HepG2 (cell line): ENCODE measurements around the gene GANC. TPM values are rescaled to one million over a fixed set of nuclear protein-coding genes. Genes with fewer than 3 reads are reported as not detected.

ENCODE experiments used
- ATAC-seq: fragments of 200-7000 bp; cut with Tn5 transposase; 3 replicates; pipeline ENCODE4 v1.9.1; 2020; ENCODE audit warnings: mild to moderate bottlenecking, moderate library complexity
- BruUV-seq: library from RNA; stranded (reverse); fragments of 400-500 nt; replicated peaks from 2 replicates; lab custom pipeline; 2021; lab: Mats Ljungman, UMichigan
- CTCF ChIA-PET: fragments of 300-600 bp; formaldehyde crosslinking; extraction: SDS; loops from one replicate; lab custom pipeline; 2021; ENCODE audit warnings: low total read pairs, inconsistent platforms, low intra/inter-chr PET ratio; lab: Yijun Ruan, JAX
- POLR2A ChIA-PET: fragments of 350-600 bp; sonication (Branson Sonifier 250); formaldehyde crosslinking; loops from one replicate; lab custom pipeline; 2020; ENCODE audit warnings: antibody characterized with exemption, inconsistent platforms; lab: Yijun Ruan, JAX
- DNase-seq: peaks from one replicate; pipeline ENCODE4 v3.0.0-alpha.2; 2015; ENCODE audit warnings: low spot score
- FAIRE-seq: peaks from 3 replicates; lab custom pipeline; 2011; peaks lifted over from hg19 to GRCh38; lab: Jason Lieb, UNC
- H2AFZ ChIP-seq: one replicate; pipeline ENCODE4 v1.6.1; 2011; ENCODE audit warnings: low read length, inconsistent platforms
- H3K27ac ChIP-seq: fragments of 300-600 bp; 3 replicates; pipeline ENCODE4 v1.8.0; 2011; ENCODE audit warnings: mixed run types, mild to moderate bottlenecking, mixed read lengths, low read length, inconsistent platforms; ENCODE audit not compliant: insufficient read depth; ENCODE audit errors: extremely low read length
- H3K27me3 ChIP-seq, 2 experiments: fragments of 200-600 bp in 1 of 2; 2 replicates in 1 of 2; 3 replicates in 1 of 2; pipeline versions ENCODE4 v1.6.0 to v1.8.0; 2011; ENCODE audit warnings: low read length in 2 of 2, mild to moderate bottlenecking in 2 of 2, moderate library complexity in 2 of 2, inconsistent platforms in 1 of 2; ENCODE audit not compliant: insufficient read depth in 2 of 2, control insufficient read depth in 1 of 2
- H3K36me3 ChIP-seq, 2 experiments: fragments of 200-600 bp in 1 of 2; replicated peaks in 1 of 2; 2 replicates in 1 of 2; 3 replicates in 1 of 2; pipeline versions ENCODE4 v1.5.1 to v1.8.0; 2011; ENCODE audit warnings: low read length in 2 of 2, inconsistent platforms in 1 of 2; ENCODE audit not compliant: insufficient read depth in 2 of 2, control insufficient read depth in 1 of 2
- H3K4me1 ChIP-seq: 2 replicates; pipeline ENCODE4 v1.5.1; 2012; ENCODE audit warnings: low read length, inconsistent platforms; ENCODE audit not compliant: insufficient read depth
- H3K4me2 ChIP-seq: 2 replicates; pipeline ENCODE4 v1.6.0; 2011; ENCODE audit warnings: low read depth, low read length, inconsistent platforms
- H3K4me3 ChIP-seq, 3 experiments: fragments of 200-600 bp in 1 of 3; sonication (generic), shearing (Covaris generic) in 1 of 3; replicated peaks in 1 of 3; 2 replicates each; pipeline ENCODE4 v1.5.1; 2011 to 2016; ENCODE audit warnings: low read length in 3 of 3, inconsistent platforms in 2 of 3, low read depth in 2 of 3, mild to moderate bottlenecking in 2 of 3, control low read depth in 1 of 3, mixed read lengths in 1 of 3; ENCODE audit not compliant: insufficient read depth in 1 of 3
- H3K79me2 ChIP-seq: one replicate; pipeline ENCODE4 v1.6.1; 2011; ENCODE audit warnings: low read length, inconsistent platforms; ENCODE audit not compliant: insufficient read depth
- H3K9ac ChIP-seq: 2 replicates; pipeline ENCODE4 v1.6.0; 2011; ENCODE audit warnings: mild to moderate bottlenecking, low read depth, low read length, inconsistent platforms; ENCODE audit not compliant: insufficient read depth
- H3K9me3 ChIP-seq: 2 replicates; pipeline ENCODE4 v1.5.1; 2012; ENCODE audit warnings: mild to moderate bottlenecking, low read length
- H4K20me1 ChIP-seq: 2 replicates; pipeline ENCODE4 v1.6.0; 2011; ENCODE audit warnings: inconsistent platforms, mild to moderate bottlenecking, low read length, moderate library complexity; ENCODE audit not compliant: insufficient read depth
- ATF7 ChIP-seq, 2 experiments: fragments of 450-650 bp in 1 of 2; sonication (generic) in 1 of 2; formaldehyde crosslinking in 1 of 2; IDR thresholded peaks; 2 replicates each; pipeline versions ENCODE4 v1.4.0 to v1.6.1; 2016 to 2020; ENCODE audit warnings: antibody characterized with exemption in 1 of 2, mild to moderate bottlenecking in 1 of 2, missing genetic modification reagents in 1 of 2
- GLI4 ChIP-seq: sonication (generic); formaldehyde crosslinking; IDR thresholded peaks from 2 replicates; pipeline ENCODE4 v1.5.1; 2020; ENCODE audit warnings: missing genetic modification reagents, mild to moderate bottlenecking, moderate library complexity, borderline replicate concordance
- HNRNPH1 ChIP-seq: fragments of 200-400 bp; formaldehyde crosslinking; optimal IDR thresholded peaks from 2 replicates; pipeline ENCODE3; 2017; ENCODE audit warnings: mild to moderate bottlenecking, low read depth, low read length
- HOXA5 ChIP-seq: sonication (generic); formaldehyde crosslinking; IDR thresholded peaks from 2 replicates; pipeline ENCODE4 v1.4.0; 2020; ENCODE audit warnings: missing genetic modification reagents
- MED13 ChIP-seq: sonication (generic); formaldehyde crosslinking; IDR thresholded peaks from 2 replicates; pipeline ENCODE4 v1.5.0; 2020; ENCODE audit warnings: missing genetic modification reagents
- RXRB ChIP-seq: IDR thresholded peaks from 2 replicates; pipeline ENCODE4 v1.6.1; 2016; ENCODE audit warnings: borderline replicate concordance, missing genetic modification reagents, missing compliant biosample characterization
- SMARCE1 ChIP-seq: fragments of 450-650 bp; IDR thresholded peaks from 2 replicates; pipeline ENCODE4 v1.6.1; 2017; ENCODE audit warnings: borderline replicate concordance
- TGIF2 ChIP-seq: IDR thresholded peaks from 2 replicates; pipeline ENCODE4 v1.6.1; 2016; ENCODE audit warnings: control low read depth, missing compliant biosample characterization
- THAP11 ChIP-seq: IDR thresholded peaks from 2 replicates; pipeline ENCODE4 v1.6.1; 2016; ENCODE audit warnings: missing biosample characterization, missing genetic modification reagents
- ZNF33B ChIP-seq: sonication (generic); formaldehyde crosslinking; IDR thresholded peaks from 2 replicates; pipeline ENCODE4 v1.5.1; 2020; ENCODE audit warnings: mild to moderate bottlenecking, missing genetic modification reagents
- ZNF451 ChIP-seq: sonication (generic); formaldehyde crosslinking; IDR thresholded peaks from 2 replicates; pipeline ENCODE4 v1.5.0; 2020; ENCODE audit warnings: mild to moderate bottlenecking, missing genetic modification reagents
- ZNF841 ChIP-seq: sonication (generic); formaldehyde crosslinking; IDR thresholded peaks from 2 replicates; pipeline ENCODE4 v1.8.1; 2023; ENCODE audit warnings: missing genetic modification reagents, borderline replicate concordance
- WGBS: methylation state at CpG from one replicate; pipeline ENCODE4 v1.1.6; 2017; ENCODE audit warnings: low lambda C conversion rate; 5-methylcytosine and 5-hydroxymethylcytosine counted together
- in situ Hi-C: cut with HindIII; loops from 2 replicates; pipeline ENCODE4 v1.10.0; 2017; ENCODE audit warnings: low pct_unique_long_range_greater_than_20kb; ENCODE audit not compliant: extremely low pct_ligation_motif_present
- intact Hi-C: fragments of 100-400 bp; cut with micrococcal nuclease; formaldehyde crosslinking; loops from one replicate; pipeline ENCODE4 v1.10.0; 2022; ENCODE audit not compliant: unreplicated experiment
- polyA plus RNA-seq, 8 experiments: library from polyadenylated mRNA; depleted of rRNA in 3 of 8; stranded (reverse) in 7 of 8; unstranded in 1 of 8; fragments of >200 nt; fragmentation: Illumina TruSeq in 4 of 8; extraction: Trizol in 4 of 8; gene quantifications; 2 replicates each; pipeline versions ENCODE4 v1.2.1 to v1.2.3, GENCODE V29; 2011 to 2016; ENCODE audit warnings: low read depth in 4 of 8, missing spikeins in 1 of 8, mixed read lengths in 1 of 8; ENCODE audit not compliant: insufficient read depth in 1 of 8
- total RNA-seq, 5 experiments: library from RNA; depleted of rRNA; stranded (reverse); fragments of >200 nt; fragmentation: Illumina TruSeq; extraction: Trizol; gene quantifications; 2 replicates each; pipeline ENCODE4 v1.2.3, GENCODE V29; 2016; ENCODE audit warnings: low read depth in 1 of 5
- TF ChIP-seq, protein P1 (sequence below): sonication (generic); formaldehyde crosslinking; IDR thresholded peaks from 2 replicates; pipeline ENCODE4 v1.8.1; 2023; ENCODE audit warnings: mild to moderate bottlenecking, missing genetic modification reagents
- TF ChIP-seq, protein P2 (sequence below): sonication (generic); formaldehyde crosslinking; IDR thresholded peaks from 2 replicates; pipeline ENCODE4 v1.8.0; 2022; ENCODE audit warnings: missing genetic modification reagents, mild to moderate bottlenecking, borderline replicate concordance
- TF ChIP-seq, protein P3 (sequence below): sonication (generic); formaldehyde crosslinking; IDR thresholded peaks from 2 replicates; pipeline ENCODE4 v1.8.1; 2023; ENCODE audit warnings: missing genetic modification reagents, mild to moderate bottlenecking, borderline replicate concordance
- TF ChIP-seq, protein P4 (sequence below): sonication (generic); formaldehyde crosslinking; IDR thresholded peaks from 2 replicates; pipeline ENCODE4 v1.4.0; 2020; ENCODE audit warnings: mild to moderate bottlenecking, missing genetic modification reagents

The GANC gene
- total and polyA plus RNA-seq, 2 of the 13 experiments (the other 11 are each of a cell fraction or from before 2014, with no cell fraction given): 17.0 to 21.0 TPM

DNA sequence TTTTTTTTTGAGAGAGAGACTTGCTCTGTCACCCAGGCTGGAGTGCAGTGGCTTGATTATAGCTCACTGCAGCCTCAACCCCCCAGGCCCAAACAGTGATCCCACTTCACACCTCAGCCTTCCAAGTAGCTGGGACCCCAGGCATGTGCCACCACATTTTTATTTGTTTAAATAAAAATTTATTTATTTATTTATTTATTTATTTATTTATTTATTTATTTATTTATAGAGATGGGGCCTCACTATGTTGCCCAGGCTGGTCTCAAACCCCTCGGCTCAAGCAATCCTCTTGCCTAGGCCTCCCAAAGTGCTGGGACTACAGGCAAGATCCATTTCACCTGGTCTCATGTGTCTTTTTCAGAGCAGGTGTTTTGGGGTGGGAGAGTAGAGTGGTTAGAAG lies 101.8 kb downstream of the GANC start:
- 39% methylated on average over 1 of the region's 1 CpG for WGBS
- no TSS peak for BruUV-seq

More for the DNA sequence above, 101.8 kb downstream of the GANC start:
- POLR2A ChIA-PET: interaction anchor here (1.2 kb wide), 1 partner anchor 18 kb away, joined by 5 read pairs; no protein-coding TSS in a partner anchor
- H3K9ac ChIP-seq: no peak overlapping the region
- H3K9me3 ChIP-seq: peaks cover 16% of the 10 kb centered on the region
- H3K4me2 ChIP-seq: no peak overlapping the region
- H3K27me3 ChIP-seq: no peaks in the 10 kb centered on the region
- in situ Hi-C loops (no loop called here), intact Hi-C loops (no loop called here)
- peaks cover 26% of the 10 kb centered on the region for H3K4me1 ChIP-seq
- H3K79me2 ChIP-seq: no peaks in the 10 kb centered on the region
- no peak overlapping the region for H3K27ac ChIP-seq
- H4K20me1 ChIP-seq: no peaks in the 10 kb centered on the region
- no peak for ATAC-seq
- no peak for FAIRE-seq
- TF ChIP-seq, protein P1, sequence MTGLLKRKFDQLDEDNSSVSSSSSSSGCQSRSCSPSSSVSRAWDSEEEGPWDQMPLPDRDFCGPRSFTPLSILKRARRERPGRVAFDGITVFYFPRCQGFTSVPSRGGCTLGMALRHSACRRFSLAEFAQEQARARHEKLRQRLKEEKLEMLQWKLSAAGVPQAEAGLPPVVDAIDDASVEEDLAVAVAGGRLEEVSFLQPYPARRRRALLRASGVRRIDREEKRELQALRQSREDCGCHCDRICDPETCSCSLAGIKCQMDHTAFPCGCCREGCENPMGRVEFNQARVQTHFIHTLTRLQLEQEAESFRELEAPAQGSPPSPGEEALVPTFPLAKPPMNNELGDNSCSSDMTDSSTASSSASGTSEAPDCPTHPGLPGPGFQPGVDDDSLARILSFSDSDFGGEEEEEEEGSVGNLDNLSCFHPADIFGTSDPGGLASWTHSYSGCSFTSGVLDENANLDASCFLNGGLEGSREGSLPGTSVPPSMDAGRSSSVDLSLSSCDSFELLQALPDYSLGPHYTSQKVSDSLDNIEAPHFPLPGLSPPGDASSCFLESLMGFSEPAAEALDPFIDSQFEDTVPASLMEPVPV (CRISPR knock-in tag): no peak
- TF ChIP-seq SMARCE1 (no peak), ZNF33B (no peak), ZNF841 (CRISPR knock-in tag) (no peak), THAP11 (no peak), RXRB (no peak), HOXA5 (CRISPR knock-in tag) (no peak), MED13 (CRISPR knock-in tag) (no peak), TGIF2 (no peak), HNRNPH1 (no peak), ATF7 (IDR thresholded peaks at IDR 0.05) (no peak), ATF7 (CRISPR knock-in tag; IDR thresholded peaks at IDR 0.05) (no peak), ZNF451 (no peak), GLI4 (CRISPR knock-in tag) (no peak)
- TF ChIP-seq, protein P2, sequence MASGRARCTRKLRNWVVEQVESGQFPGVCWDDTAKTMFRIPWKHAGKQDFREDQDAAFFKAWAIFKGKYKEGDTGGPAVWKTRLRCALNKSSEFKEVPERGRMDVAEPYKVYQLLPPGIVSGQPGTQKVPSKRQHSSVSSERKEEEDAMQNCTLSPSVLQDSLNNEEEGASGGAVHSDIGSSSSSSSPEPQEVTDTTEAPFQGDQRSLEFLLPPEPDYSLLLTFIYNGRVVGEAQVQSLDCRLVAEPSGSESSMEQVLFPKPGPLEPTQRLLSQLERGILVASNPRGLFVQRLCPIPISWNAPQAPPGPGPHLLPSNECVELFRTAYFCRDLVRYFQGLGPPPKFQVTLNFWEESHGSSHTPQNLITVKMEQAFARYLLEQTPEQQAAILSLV: no peak
- TF ChIP-seq, protein P3, sequence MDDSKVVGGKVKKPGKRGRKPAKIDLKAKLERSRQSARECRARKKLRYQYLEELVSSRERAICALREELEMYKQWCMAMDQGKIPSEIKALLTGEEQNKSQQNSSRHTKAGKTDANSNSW (CRISPR knock-in tag): no peak
- TF ChIP-seq, protein P4, sequence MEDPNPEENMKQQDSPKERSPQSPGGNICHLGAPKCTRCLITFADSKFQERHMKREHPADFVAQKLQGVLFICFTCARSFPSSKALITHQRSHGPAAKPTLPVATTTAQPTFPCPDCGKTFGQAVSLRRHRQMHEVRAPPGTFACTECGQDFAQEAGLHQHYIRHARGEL (CRISPR knock-in tag): no peak
- CTCF ChIA-PET: no interaction called here
- no peak overlapping the region for H2AFZ ChIP-seq
- no peak overlapping the region for H3K4me3 ChIP-seq
- no peak for DNase-seq
- H3K36me3 ChIP-seq: no peaks in the 10 kb centered on the region
